ENCODE measurements around the gene TBC1D2. TPM values are rescaled to one million over a fixed set of nuclear protein-coding genes. Genes with fewer than 3 reads are reported as not detected.
A peak's percentile ranks its signal among the peaks of the same experiment; 100 is the strongest.

Gene TBC1D2
- total and polyA plus RNA-seq, 10 of the 15 experiments (the other 5 are each of a cell fraction or from before 2014, with no cell fraction given): 0.04 to 1.6 (median 1.1) TPM

GRCh38 chr9:98263482-98264357, 8.3 kb upstream of the TBC1D2 start (continued):
- peak; percentile 99 for TF ChIP-seq RAD21 (IDR thresholded peaks at IDR 0.05; ENCODE audit: insufficient read depth, low read depth, low read length)
- TF ChIP-seq CEBPB (IDR thresholded peaks at IDR 0.05; ENCODE audit: borderline replicate concordance in 1 of 2, low read depth in 2 of 2, low read length in 2 of 2): no peak
- no peak for TF ChIP-seq BCL11A (IDR thresholded peaks at IDR 0.05; ENCODE audit: low read depth, low read length)
- peak; percentile 21; the same call in 1 of the 2 replicates for TF ChIP-seq FOXM1 (IDR thresholded peaks at IDR 0.05; ENCODE audit: low read depth, low read length)

GRCh38 chr9:98263080-98263479, 7.6 kb upstream of the TBC1D2 start:
- ChIA-PET CTCF (interaction anchor here (0.8 to 2.9 kb wide), 15 partner anchors 10 to 373 kb away, joined by 3 to 41 read pairs (median 5); partner anchors contain the start of genes TRIM14 and TRMO), POLR2A (no interaction called here), SMC1A (ENCODE audit: uncharacterized antibody, unreplicated experiment) (interaction anchor here (0.6 to 3.0 kb wide), 13 partner anchors 58 to 551 kb away, joined by 3 to 23 read pairs (median 4); partner anchors contain the start of genes TRIM14 and TRMO), RAD21 (ENCODE audit: unreplicated experiment) (interaction anchor here (0.7 to 2.5 kb wide), 7 partner anchors 57 to 340 kb away, joined by 3 to 15 read pairs (median 4); partner anchors contain the start of genes TRIM14 and TRMO)
- no peak for TF ChIP-seq NFIC (IDR thresholded peaks at IDR 0.05; ENCODE audit: low read depth, low read length)
- no peak for TF ChIP-seq IRF3 (IDR thresholded peaks at IDR 0.05)
- TF ChIP-seq MTA2 (IDR thresholded peaks at IDR 0.05; ENCODE audit: low read depth): no peak
- TF ChIP-seq BACH1 (IDR thresholded peaks at IDR 0.05; ENCODE audit: borderline replicate concordance): no peak
- TF ChIP-seq CREB1 (IDR thresholded peaks at IDR 0.05; ENCODE audit: low read depth): no peak
- no peak for TF ChIP-seq SIN3A (IDR thresholded peaks at IDR 0.05; ENCODE audit: low read depth, low read length)
- TF ChIP-seq BHLHE40 (IDR thresholded peaks at IDR 0.05; ENCODE audit: borderline replicate concordance in 1 of 2, low read depth in 2 of 2, low read length in 1 of 2): no peak
- TF ChIP-seq CHD4 (IDR thresholded peaks at IDR 0.05): no peak
- TF ChIP-seq, protein P1, sequence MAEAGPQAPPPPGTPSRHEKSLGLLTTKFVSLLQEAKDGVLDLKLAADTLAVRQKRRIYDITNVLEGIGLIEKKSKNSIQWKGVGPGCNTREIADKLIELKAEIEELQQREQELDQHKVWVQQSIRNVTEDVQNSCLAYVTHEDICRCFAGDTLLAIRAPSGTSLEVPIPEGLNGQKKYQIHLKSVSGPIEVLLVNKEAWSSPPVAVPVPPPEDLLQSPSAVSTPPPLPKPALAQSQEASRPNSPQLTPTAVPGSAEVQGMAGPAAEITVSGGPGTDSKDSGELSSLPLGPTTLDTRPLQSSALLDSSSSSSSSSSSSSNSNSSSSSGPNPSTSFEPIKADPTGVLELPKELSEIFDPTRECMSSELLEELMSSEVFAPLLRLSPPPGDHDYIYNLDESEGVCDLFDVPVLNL (IDR thresholded peaks at IDR 0.05; ENCODE audit: low read depth, low read length): no peak
- TF ChIP-seq ASH2L (IDR thresholded peaks at IDR 0.05; ENCODE audit: borderline replicate concordance, low read depth): no peak
- TF ChIP-seq POU2F2 (IDR thresholded peaks at IDR 0.05; ENCODE audit: borderline replicate concordance, low read depth, low read length): no peak
- TF ChIP-seq YY1 (IDR thresholded peaks at IDR 0.05; ENCODE audit: low read depth, low read length): no peak
- no TSS peak for BruUV-seq (replicated peaks)
- no peaks in the 10 kb centered on the region for H4K20me1 ChIP-seq (ENCODE audit: control insufficient read depth, insufficient read depth)
- H3K4me1 ChIP-seq (ENCODE audit: control insufficient read depth, insufficient read depth, low read length): no peaks in the 10 kb centered on the region
- FAIRE-seq: no peak
- H3K9me3 ChIP-seq (replicated peaks; ENCODE audit: control insufficient read depth, insufficient read depth, low read length): no peaks in the 10 kb centered on the region
- no peak overlapping the region for H3K27ac ChIP-seq (ENCODE audit: control insufficient read depth, insufficient read depth)
- H3K36me3 ChIP-seq (ENCODE audit: control insufficient read depth in 2 of 2, insufficient read depth in 2 of 2, low read length in 1 of 2): no peaks in the 10 kb centered on the region
- no peaks in the 10 kb centered on the region for H3K79me2 ChIP-seq (ENCODE audit: control insufficient read depth, insufficient read depth, low read length)
- no peak overlapping the region for H3K4me2 ChIP-seq (ENCODE audit: control insufficient read depth, insufficient read depth)
- DNase-seq (ENCODE audit: low read depth, low spot score): no peak
- 91% methylated on average over 1 of the region's 1 CpG for WGBS (ENCODE audit: insufficient coverage, insufficient replicate concordance, low lambda C conversion rate, missing lambda C conversion rate)
- no peak overlapping the region for H3K4me3 ChIP-seq
- no peak overlapping the region for H2AFZ ChIP-seq (ENCODE audit: control insufficient read depth, low read depth, low read length)
- no peaks in the 10 kb centered on the region for H3K27me3 ChIP-seq (replicated peaks in 1 of 2; ENCODE audit: control insufficient read depth in 2 of 2, insufficient read depth in 2 of 2, low read length in 1 of 2)
- no peak for ATAC-seq
- in situ Hi-C loops (cut with MboI): loop anchor here (5.0 to 10.0 kb wide), 2 partner anchors 191 to 538 kb away; no protein-coding TSS in a partner anchor
- intact Hi-C loops (cut with micrococcal nuclease; ENCODE audit: unreplicated experiment): loop anchor here (1.0 to 10.0 kb wide), 5 partner anchors 58 to 548 kb away; no protein-coding TSS in a partner anchor
- no peak overlapping the region for H3K9ac ChIP-seq (ENCODE audit: control insufficient read depth, insufficient read depth, low read length)
